Measurements from ENCODE around the gene COL24A1.
"Not testable (repeated sequence)": the region's sequence is repeated elsewhere in the genome, so short reads cannot be mapped to it uniquely, and the experiment has no call there.

The COL24A1 gene

DNA sequence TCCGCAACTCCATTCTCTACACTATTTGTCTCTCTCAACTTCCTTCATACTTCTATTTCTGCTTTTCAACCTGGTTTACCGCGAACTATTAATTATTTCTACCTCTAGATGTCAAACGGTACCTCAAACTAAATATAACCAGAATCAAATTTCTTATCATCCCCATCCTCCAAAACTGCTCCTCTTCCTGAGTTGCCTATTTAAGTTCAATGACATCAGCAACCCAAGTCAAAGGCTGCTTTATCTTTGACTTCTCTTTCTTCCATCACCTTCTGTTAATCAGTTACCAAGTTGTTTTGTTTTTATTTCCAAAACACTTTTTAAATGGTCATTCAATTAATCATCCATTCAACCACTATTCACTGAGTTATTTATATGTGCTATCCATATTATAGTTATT is 171.9 kb downstream of the COL24A1 start:
- DNase-seq (ENCODE audit: low spot score) = no peak

DNA sequence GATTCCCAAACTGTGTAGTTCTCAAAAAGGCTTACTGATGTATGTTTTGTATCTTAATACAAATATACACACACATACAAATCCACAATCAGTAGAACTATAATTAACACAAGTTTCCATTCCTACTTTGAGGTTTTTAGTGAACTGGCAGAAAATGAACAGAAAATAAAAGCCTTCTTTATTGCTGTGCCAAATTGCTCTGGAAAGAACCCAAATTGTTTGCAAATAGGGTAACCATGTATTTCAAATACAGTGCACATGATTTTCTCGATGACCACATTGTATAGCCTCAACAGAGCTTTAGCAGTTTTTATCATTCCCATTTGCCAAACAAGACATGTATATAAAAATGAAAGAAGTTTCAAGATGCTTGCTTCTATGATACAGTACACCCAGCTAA is 173.3 kb downstream of the COL24A1 start:
- DNase-seq (ENCODE audit: low spot score) = no peak

DNA sequence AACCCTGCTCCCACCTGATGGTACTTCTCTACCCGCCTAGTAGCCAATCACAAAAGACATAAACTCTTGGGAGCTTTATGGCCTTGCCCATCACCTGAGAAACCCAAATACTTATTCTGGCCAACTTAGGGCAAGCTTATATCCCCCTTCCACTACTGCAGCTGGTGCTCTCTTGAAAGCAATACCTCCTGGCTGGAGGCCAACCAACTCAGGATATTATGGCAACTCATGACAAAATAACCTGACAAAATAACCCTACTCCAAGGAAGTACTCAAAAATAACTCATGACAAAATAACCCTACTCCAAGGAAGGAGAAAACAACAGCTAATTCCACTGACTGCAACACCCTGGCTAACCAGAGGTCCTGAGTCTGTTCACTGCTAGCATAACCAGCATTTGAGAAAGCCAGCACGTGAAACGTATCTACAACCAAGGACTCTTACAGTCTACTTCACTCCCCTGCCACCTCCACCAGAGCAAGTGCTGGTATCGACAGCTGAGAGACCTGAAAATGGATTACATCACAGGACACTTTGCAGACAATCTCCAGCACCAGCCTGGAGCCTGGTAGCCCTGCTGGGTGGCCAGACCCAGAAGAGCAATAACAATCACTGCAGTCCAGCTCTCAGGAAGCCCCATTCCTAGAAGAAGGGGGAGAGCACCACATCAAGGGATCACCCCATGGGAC is 179.9 kb downstream of the COL24A1 start:
- no peak for DNase-seq (ENCODE audit: low spot score)

GRCh38 chr1:85975912-85976371 is 180.6 kb downstream of the COL24A1 start:
- no peak for DNase-seq (ENCODE audit: low spot score)

GRCh38 chr1:85962457-85962856 is 194.1 kb downstream of the COL24A1 start:
- DNase-seq (ENCODE audit: low spot score) = no peak

DNA sequence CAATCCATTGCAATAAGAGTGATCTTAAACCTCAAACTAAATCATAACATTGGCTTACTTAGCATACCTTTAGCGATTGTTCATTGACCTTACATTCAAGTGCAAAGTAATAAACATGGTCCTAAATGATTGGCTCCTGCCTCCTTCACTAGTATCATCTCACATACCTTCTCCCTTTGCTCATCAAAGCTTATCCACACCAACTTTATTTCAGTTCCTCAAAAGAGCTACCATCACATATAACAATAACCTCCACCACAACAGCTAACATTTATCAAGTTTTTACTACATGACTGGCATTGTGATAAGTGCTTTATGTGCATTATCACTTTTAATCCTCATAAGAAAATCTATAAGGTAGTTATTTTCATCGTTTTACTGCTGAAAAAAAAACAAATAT is 198.8 kb downstream of the COL24A1 start:
- DNase-seq (ENCODE audit: low spot score) = no peak

GRCh38 chr1:85955218-85955617 is 201.4 kb downstream of the COL24A1 start:
- DNase-seq (ENCODE audit: low spot score) = not testable (repeated sequence)

DNA sequence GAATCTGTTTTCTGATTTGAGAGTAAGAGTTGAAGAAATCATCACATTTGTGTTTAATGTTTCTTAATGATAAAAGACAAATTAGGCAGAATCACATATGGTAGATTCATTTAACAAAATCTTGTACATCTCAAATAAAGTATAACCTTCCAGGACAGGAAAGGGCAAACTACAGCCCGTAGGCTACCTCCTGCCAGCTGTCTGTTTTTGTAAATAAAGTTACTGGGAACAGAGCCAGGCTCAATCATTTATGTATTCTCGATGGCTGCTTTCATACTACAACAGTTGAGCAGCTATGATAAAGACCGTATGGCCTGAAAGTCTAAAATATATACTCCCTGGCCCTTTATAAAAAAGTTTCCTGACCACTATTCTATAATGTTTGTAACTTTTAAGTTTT is 204.1 kb downstream of the COL24A1 start:
- DNase-seq (ENCODE audit: low spot score) = no peak

GRCh38 chr1:85947186-85947585 is 209.4 kb downstream of the COL24A1 start:
- DNase-seq (ENCODE audit: low spot score) = no peak

DNA sequence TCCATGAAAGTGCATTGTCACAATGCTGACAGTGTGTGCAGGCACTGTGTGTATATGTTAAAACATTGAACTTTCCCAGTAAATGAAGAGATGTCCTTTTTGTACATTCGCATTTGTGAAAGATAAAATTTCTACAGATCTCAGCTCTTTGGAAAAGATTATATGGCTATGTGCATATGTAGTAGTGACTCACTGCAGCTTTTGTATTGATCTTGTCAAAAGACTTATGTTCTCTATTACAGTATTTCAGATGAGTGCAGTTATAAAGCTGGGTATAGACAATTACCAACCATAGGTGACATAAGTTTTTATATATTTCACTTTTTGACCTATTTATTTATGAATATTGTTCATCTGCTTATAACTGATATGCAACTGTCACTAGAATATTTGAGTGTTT is 212.6 kb downstream of the COL24A1 start:
- DNase-seq (ENCODE audit: low spot score) = no peak

GRCh38 chr1:85943526-85943925 is 213.0 kb downstream of the COL24A1 start:
- DNase-seq (ENCODE audit: low spot score) = no peak

GRCh38 chr1:85940656-85941306 is 215.8 kb downstream of the COL24A1 start:
- no peak for DNase-seq (ENCODE audit: low spot score)

DNA sequence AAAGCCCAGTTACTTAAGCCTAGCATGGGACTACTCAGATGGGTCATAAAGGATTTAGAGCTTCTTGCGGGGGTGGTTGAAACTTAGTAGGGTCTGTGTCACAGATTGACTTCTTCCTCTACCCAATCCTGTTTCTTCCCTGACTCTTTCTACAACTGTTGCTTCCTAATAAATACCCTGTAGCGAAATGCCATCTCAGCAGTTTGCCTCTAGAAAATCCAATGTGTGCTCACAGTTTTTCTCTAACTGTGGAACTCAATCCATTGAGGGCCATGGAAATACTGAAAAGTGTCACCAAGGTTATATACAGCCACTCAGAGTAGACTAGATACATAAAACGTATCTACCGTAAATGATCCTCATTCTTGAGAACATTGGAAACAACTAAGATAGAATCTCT is 217.7 kb downstream of the COL24A1 start:
- DNase-seq (ENCODE audit: low spot score) = no peak

DNA sequence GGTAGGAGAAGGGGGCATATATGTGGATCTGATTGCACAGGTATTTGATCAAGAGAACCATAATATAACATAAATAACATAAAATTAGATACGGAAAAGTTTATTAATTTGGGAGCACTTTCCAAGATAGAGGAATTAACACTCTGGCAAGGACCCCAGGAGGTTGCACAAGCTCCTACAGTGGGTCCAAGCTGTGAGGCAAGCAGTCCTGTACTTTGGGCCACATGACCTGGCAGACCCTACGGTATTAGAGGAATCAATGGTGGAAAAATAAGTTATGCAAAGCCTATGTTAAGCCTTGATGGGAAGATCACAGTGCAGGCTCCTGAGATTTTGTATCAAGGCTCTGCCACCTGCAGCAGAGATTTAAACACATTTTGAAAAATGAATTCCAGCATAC is 220.1 kb downstream of the COL24A1 start:
- DNase-seq (ENCODE audit: low spot score) = no peak

DNA sequence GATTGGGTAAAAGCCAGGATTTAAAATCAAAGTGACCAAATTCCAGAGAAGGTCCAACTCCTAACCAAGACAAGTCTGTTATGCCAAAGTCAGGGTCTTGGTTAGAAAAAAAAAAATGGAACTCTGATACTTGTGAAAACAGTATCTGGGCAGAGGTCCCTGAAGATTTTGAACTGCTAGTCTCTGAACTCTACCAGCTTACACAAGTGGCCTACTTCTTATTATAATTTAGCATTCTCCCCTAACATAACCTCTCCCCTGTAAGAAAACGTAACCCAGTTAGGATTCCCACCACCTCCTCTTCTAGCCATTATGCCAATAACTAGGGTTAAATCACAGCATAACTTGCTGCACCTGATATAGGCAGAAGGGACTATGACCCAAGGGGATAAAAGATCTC is 220.5 kb downstream of the COL24A1 start:
- no peak for DNase-seq (ENCODE audit: low spot score)

DNA sequence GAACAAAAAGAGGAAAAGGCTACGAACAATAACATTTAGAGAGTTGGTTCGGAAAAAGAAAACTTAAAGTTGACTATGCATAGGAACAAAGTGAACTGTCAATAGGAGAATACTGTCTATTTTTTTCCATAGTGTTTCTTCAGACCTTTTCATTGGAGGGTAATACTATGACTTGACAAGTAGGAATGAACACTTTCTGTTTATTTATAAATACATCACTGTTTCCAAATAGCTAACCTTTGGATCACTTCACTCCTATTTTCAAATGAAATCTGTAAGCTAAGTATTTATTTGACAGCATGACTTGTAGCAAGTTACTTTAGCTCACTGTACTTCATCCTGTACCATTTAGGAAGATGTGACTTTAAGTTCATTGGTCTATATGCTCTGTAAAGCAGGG is 221.3 kb downstream of the COL24A1 start:
- no peak for DNase-seq (ENCODE audit: low spot score)

GRCh38 chr1:85934516-85934915 is 222.1 kb downstream of the COL24A1 start:
- DNase-seq (ENCODE audit: low spot score) = no peak

- no peak for DNase-seq (ENCODE audit: low spot score)
Measured at GRCh38 chr1:85933961-85934360, 222.6 kb downstream of the COL24A1 start.

DNA sequence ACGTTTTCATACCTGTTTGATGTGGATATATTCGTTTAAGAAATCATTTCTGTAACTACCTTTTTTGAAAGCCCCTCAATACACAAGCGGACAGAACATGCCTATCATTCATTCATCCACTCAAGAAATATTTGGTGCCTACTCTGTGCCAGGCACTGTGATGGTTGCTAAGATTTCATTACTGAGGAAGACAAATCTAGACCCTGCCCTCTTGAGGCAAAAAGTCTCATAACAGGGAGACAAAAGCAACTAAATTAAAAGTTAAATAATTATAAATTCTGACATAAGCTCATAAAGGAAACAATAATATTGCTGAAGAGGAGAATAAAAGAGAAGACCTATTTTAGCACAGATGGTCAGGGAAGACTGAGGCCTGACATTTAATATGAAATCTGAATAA is 244.8 kb downstream of the COL24A1 start:
- no peak for DNase-seq (ENCODE audit: low spot score)

- DNase-seq (ENCODE audit: low spot score) = no peak
Measured at GRCh38 chr1:85900921-85901320, 255.7 kb downstream of the COL24A1 start.

- DNase-seq (ENCODE audit: low spot score) = no peak
Measured at GRCh38 chr1:85898861-85899260, 257.7 kb downstream of the COL24A1 start.

GRCh38 chr1:85894651-85895050 is 261.9 kb downstream of the COL24A1 start:
- DNase-seq (ENCODE audit: low spot score) = peak; percentile 11

DNA sequence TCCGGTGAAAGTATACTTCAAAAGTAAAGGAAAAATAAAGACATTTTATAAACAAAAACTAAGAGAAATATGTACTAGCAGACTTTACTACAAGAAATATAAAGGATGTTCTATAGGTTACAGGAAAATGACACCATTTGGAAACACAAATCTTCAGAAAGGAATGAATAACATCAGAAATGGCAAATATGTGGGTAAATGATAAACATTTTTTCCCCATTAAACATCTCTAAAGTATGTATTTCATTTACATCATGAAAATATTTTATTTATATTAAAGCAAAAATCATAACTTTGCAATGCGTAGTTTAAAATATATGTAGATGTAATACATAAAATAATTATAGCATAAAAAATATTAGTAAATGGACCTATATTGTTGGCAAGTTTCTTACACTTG is 264.2 kb downstream of the COL24A1 start:
- no peak for DNase-seq (ENCODE audit: low spot score)

DNA sequence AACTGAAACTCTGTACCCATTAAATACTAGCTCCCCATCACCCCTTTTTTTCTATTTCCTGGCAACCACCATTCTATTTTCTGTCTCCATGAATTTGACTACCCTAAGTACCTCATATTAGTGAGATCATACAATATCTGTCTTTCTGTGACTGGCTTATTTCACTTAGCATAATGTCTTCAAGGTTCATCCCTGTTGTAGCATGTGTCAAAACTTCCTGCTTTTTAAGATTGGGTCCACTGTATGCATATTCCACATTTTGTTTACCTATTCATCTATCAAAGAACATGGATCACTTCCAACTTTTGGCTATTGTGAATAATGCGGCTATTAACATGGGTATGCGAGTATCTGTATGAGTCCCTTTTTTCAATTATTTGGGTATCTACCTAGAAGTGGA is 266.7 kb downstream of the COL24A1 start:
- no peak for DNase-seq (ENCODE audit: low spot score)

All from HuH-7.5 (cell line).